LNCaP clone FGC (cell line): ENCODE data around the gene EIF4A3.

Experiments
- DNase-seq: peaks from one replicate; pipeline ENCODE4 v3.0.0-alpha.2; 2011; ENCODE audit warnings: low read depth
- H3K4me3 ChIP-seq: 2 replicates; pipeline ENCODE4 v1.5.1; 2011; ENCODE audit warnings: mild to moderate bottlenecking, low read depth, low read length, control low read depth
- TF ChIP-seq, protein P1 (sequence below): IDR thresholded peaks from 2 replicates; pipeline ENCODE4 v1.5.1; 2012; ENCODE audit warnings: mild to moderate bottlenecking; ENCODE audit not compliant: control insufficient read depth, insufficient read depth; ENCODE audit errors: extremely low read depth

Gene EIF4A3

GRCh38 chr17:80114758-80115157 lies 32.2 kb downstream of the EIF4A3 start:
- no peak for DNase-seq
- TF ChIP-seq, protein P1, sequence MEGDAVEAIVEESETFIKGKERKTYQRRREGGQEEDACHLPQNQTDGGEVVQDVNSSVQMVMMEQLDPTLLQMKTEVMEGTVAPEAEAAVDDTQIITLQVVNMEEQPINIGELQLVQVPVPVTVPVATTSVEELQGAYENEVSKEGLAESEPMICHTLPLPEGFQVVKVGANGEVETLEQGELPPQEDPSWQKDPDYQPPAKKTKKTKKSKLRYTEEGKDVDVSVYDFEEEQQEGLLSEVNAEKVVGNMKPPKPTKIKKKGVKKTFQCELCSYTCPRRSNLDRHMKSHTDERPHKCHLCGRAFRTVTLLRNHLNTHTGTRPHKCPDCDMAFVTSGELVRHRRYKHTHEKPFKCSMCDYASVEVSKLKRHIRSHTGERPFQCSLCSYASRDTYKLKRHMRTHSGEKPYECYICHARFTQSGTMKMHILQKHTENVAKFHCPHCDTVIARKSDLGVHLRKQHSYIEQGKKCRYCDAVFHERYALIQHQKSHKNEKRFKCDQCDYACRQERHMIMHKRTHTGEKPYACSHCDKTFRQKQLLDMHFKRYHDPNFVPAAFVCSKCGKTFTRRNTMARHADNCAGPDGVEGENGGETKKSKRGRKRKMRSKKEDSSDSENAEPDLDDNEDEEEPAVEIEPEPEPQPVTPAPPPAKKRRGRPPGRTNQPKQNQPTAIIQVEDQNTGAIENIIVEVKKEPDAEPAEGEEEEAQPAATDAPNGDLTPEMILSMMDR = no peak
- no peak overlapping the region for H3K4me3 ChIP-seq

- no peak overlapping the region for H3K4me3 ChIP-seq
- DNase-seq = no peak
- TF ChIP-seq, protein P1 = no peak
Observed at GRCh38 chr17:80113033-80113484, 33.9 kb downstream of the EIF4A3 start.

GRCh38 chr17:80112471-80113032 lies 34.4 kb downstream of the EIF4A3 start:
- H3K4me3 ChIP-seq = no peak overlapping the region
- TF ChIP-seq, protein P1 = no peak
- DNase-seq = no peak

DNA sequence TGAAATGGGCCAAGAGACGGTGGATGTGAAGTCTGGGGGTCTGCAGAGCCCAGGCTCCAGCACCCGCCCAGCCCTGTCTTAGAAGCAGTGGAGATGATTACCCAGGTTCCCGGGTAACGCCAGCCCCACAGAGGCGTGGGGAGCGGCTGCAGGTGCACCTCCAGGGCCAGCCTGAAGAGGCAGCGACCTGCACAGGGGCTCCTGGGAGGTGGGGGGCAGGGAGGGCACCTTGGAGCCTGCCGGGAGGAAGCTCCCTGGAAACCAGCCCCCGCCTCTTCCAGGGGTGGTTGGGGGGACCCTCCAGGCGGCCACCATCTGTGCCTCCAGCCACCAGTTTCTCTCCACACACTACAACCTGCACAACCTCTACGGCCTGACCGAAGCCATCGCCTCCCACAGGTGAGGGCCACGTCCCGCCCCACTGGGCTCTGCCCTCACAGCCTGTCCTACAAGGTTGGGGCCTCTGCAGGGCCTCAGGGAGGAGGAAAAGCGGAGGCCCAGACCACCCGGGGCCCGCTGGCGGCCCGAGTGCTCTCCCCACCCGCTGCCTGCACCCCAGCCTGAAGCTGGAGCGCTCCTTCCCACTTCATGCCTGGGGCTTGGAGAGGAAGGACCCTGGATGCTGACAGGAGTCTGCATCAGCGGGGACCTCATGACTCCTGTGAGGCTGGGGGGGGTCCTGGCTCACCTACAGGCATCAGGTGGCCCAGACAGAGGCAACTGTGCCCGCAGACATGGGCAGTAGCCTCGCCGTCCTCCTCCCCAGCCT lies 35.0 kb downstream of the EIF4A3 start:
- DNase-seq = no peak
- TF ChIP-seq, protein P1 = no peak
- no peak overlapping the region for H3K4me3 ChIP-seq

- H3K4me3 ChIP-seq = no peak overlapping the region
- TF ChIP-seq, protein P1 = no peak
- DNase-seq = no peak
Observed at GRCh38 chr17:80110927-80111701, 35.8 kb downstream of the EIF4A3 start.

- no peak for DNase-seq
- TF ChIP-seq, protein P1 = no peak
- no peak overlapping the region for H3K4me3 ChIP-seq
Observed at GRCh38 chr17:80110447-80110812, 36.5 kb downstream of the EIF4A3 start.
